A549 (cell line): ENCODE results near the gene AGBL4.

ENCODE experiments used
- ESRRA ChIP-seq: fragments of 150-350 bp; IDR thresholded peaks from 2 replicates; pipeline ENCODE4 v1.6.1; 2014; ENCODE audit warnings: mild to moderate bottlenecking, low read length, borderline replicate concordance
- KDM1A ChIP-seq: fragments of 200-600 bp; sonication (generic); IDR thresholded peaks from 2 replicates; pipeline ENCODE4 v1.6.1; 2016; ENCODE audit warnings: low read depth, mild to moderate bottlenecking
- NFE2L2 ChIP-seq: fragments of 150-350 bp; conservative IDR thresholded peaks from 2 replicates; pipeline ENCODE4 v1.6.1; 2014; ENCODE audit warnings: low read length
- POLR2A ChIP-seq: IDR thresholded peaks from 2 replicates; pipeline ENCODE4 v1.6.1; 2012; ENCODE audit warnings: mild to moderate bottlenecking, low read length
- RFX5 ChIP-seq: fragments of 450-650 bp; IDR thresholded peaks from 2 replicates; pipeline ENCODE4 v1.7.1; 2014; ENCODE audit warnings: antibody characterized with exemption, mild to moderate bottlenecking, moderate library complexity
- SREBF2 ChIP-seq: fragments of 450-650 bp; IDR thresholded peaks from 2 replicates; pipeline ENCODE4 v1.6.1; 2014; ENCODE audit warnings: mild to moderate bottlenecking, moderate library complexity
- TF ChIP-seq, protein P1 (sequence below): fragments of >200 bp; sonication (Bioruptor Twin); formaldehyde crosslinking; IDR thresholded peaks from 3 replicates; pipeline ENCODE4 v1.5.1; 2016
- TF ChIP-seq, protein P2 (sequence below): fragments of 150-350 bp; IDR thresholded peaks from 2 replicates; pipeline ENCODE4 v1.6.1; 2014; ENCODE audit warnings: low read depth, mild to moderate bottlenecking, low read length

- TF ChIP-seq KDM1A (no peak), ESRRA (no peak), SREBF2 (no peak), POLR2A (no peak), NFE2L2 (no peak), RFX5 (no peak)
- TF ChIP-seq, protein P1, sequence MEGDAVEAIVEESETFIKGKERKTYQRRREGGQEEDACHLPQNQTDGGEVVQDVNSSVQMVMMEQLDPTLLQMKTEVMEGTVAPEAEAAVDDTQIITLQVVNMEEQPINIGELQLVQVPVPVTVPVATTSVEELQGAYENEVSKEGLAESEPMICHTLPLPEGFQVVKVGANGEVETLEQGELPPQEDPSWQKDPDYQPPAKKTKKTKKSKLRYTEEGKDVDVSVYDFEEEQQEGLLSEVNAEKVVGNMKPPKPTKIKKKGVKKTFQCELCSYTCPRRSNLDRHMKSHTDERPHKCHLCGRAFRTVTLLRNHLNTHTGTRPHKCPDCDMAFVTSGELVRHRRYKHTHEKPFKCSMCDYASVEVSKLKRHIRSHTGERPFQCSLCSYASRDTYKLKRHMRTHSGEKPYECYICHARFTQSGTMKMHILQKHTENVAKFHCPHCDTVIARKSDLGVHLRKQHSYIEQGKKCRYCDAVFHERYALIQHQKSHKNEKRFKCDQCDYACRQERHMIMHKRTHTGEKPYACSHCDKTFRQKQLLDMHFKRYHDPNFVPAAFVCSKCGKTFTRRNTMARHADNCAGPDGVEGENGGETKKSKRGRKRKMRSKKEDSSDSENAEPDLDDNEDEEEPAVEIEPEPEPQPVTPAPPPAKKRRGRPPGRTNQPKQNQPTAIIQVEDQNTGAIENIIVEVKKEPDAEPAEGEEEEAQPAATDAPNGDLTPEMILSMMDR = no peak
- TF ChIP-seq, protein P2, sequence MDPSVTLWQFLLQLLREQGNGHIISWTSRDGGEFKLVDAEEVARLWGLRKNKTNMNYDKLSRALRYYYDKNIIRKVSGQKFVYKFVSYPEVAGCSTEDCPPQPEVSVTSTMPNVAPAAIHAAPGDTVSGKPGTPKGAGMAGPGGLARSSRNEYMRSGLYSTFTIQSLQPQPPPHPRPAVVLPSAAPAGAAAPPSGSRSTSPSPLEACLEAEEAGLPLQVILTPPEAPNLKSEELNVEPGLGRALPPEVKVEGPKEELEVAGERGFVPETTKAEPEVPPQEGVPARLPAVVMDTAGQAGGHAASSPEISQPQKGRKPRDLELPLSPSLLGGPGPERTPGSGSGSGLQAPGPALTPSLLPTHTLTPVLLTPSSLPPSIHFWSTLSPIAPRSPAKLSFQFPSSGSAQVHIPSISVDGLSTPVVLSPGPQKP = no peak
Measured at GRCh38 chr1:48582408-48582807, 1441.3 kb downstream of the AGBL4 start.
